ENCODE data around the gene LORICRIN.
"Not testable (repeated sequence)": the region's sequence is repeated elsewhere in the genome, so short reads cannot be mapped to it uniquely, and the experiment has no call there.

The LORICRIN gene

GRCh38 chr1:153223040-153223891 is 36.2 kb upstream of the LORICRIN start:
- TF ChIP-seq CTCF (conservative IDR thresholded peaks at IDR 0.05; ENCODE audit: low read length): peak; percentile 60
- peak; percentile 49 for DNase-seq (ENCODE audit: low read depth)
- not testable (repeated sequence) for H3K4me3 ChIP-seq (ENCODE audit: low read length)

GRCh38 chr1:153227810-153228209 is 31.7 kb upstream of the LORICRIN start:
- no peak for DNase-seq (ENCODE audit: low read depth)
- no peak for TF ChIP-seq CTCF (conservative IDR thresholded peaks at IDR 0.05; ENCODE audit: low read length)
- H3K4me3 ChIP-seq (ENCODE audit: low read length): no peak overlapping the region

- no peak for TF ChIP-seq CTCF (conservative IDR thresholded peaks at IDR 0.05; ENCODE audit: low read length)
- no peak for DNase-seq (ENCODE audit: low read depth)
- H3K4me3 ChIP-seq (ENCODE audit: low read length): no peak overlapping the region
These were observed 31.0 kb upstream of the LORICRIN start for GRCh38 chr1:153228491-153228890.

GRCh38 chr1:153229076-153229829 is 30.2 kb upstream of the LORICRIN start:
- DNase-seq (ENCODE audit: low read depth); H3K4me3 ChIP-seq (ENCODE audit: low read length): not testable (repeated sequence)
- peak; percentile 39 for TF ChIP-seq CTCF (conservative IDR thresholded peaks at IDR 0.05; ENCODE audit: low read length)

- DNase-seq (ENCODE audit: low read depth): no peak
- H3K4me3 ChIP-seq (ENCODE audit: low read length): no peak overlapping the region
- no peak for TF ChIP-seq CTCF (conservative IDR thresholded peaks at IDR 0.05; ENCODE audit: low read length)
These were observed 28.1 kb upstream of the LORICRIN start for GRCh38 chr1:153231363-153231762.

GRCh38 chr1:153231785-153232184 is 27.7 kb upstream of the LORICRIN start:
- no peak for DNase-seq (ENCODE audit: low read depth)
- no peak for TF ChIP-seq CTCF (conservative IDR thresholded peaks at IDR 0.05; ENCODE audit: low read length)

More at GRCh38 chr1:153231785-153232184, 27.7 kb upstream of the LORICRIN start:
- no peak overlapping the region for H3K4me3 ChIP-seq (ENCODE audit: low read length)
